Type B pancreatic cell (in vitro differentiated cells): Measurements from ENCODE around the gene MED27. TPM values are rescaled to one million over a fixed set of nuclear protein-coding genes. Genes with fewer than 3 reads are reported as not detected.

Experiments used
- DNase-seq: peaks from one replicate; pipeline ENCODE4 v3.0.0; 2021; ENCODE audit warnings: mixed read lengths; ENCODE audit not compliant: unreplicated experiment; ENCODE audit errors: extremely low spot score
- H3K27ac Mint-ChIP-seq: 2 replicates; pipeline ENCODE4 v1.8.0; 2021; ENCODE audit warnings: mild to moderate bottlenecking, mixed read lengths
- H3K27me3 Mint-ChIP-seq: 2 replicates; pipeline ENCODE4 v1.8.0; 2021; ENCODE audit warnings: mixed read lengths
- H3K36me3 Mint-ChIP-seq: 2 replicates; pipeline ENCODE4 v1.8.0; 2021; ENCODE audit warnings: mixed read lengths
- H3K4me1 Mint-ChIP-seq: one replicate; pipeline ENCODE4 v1.8.0; 2021; ENCODE audit warnings: mixed read lengths; ENCODE audit not compliant: unreplicated experiment
- H3K4me3 Mint-ChIP-seq: 2 replicates; pipeline ENCODE4 v1.8.0; 2021; ENCODE audit warnings: mild to moderate bottlenecking, mixed read lengths
- H3K9me3 Mint-ChIP-seq: 2 replicates; pipeline ENCODE4 v1.8.0; 2021; ENCODE audit warnings: mixed read lengths
- CTCF ChIP-seq: fragments of 200-600 bp; sonication (generic); conservative IDR thresholded peaks from 2 replicates; pipeline ENCODE4 v1.5.0; 2021; ENCODE audit warnings: antibody characterized with exemption, mild to moderate bottlenecking
- total RNA-seq: library from RNA; stranded (reverse); gene quantifications from 2 replicates; pipeline ENCODE4 v1.2.1, GENCODE V29; 2021; ENCODE audit warnings: low replicate concordance

MED27 gene
- total RNA-seq, 1 donor from 2014 or later, result 21.7 TPM

- Mint-ChIP-seq H3K27me3 (no peaks in the 10 kb centered on the region), H3K4me1 (peaks cover 21% of the 10 kb centered on the region), H3K9me3 (no peaks in the 10 kb centered on the region), H3K27ac (no peak overlapping the region), H3K4me3 (no peak overlapping the region), H3K36me3 (peaks cover 11% of the 10 kb centered on the region)
- no peak for DNase-seq
- no peak for TF ChIP-seq CTCF
Observed at GRCh38 chr9:131960851-131961495, 118.7 kb downstream of the MED27 start.

- H3K27ac Mint-ChIP-seq, result no peak overlapping the region
Observed at GRCh38 chr9:131960311-131960710, 119.4 kb downstream of the MED27 start.

GRCh38 chr9:131959887-131960286 lies 119.8 kb downstream of the MED27 start:
- Mint-ChIP-seq H3K36me3 (peaks cover 11% of the 10 kb centered on the region), H3K27ac (no peak overlapping the region), H3K27me3 (no peaks in the 10 kb centered on the region), H3K4me1 (peaks cover 18% of the 10 kb centered on the region), H3K9me3 (no peaks in the 10 kb centered on the region), H3K4me3 (no peak overlapping the region)
- DNase-seq, result no peak
- no peak for TF ChIP-seq CTCF

More at GRCh38 chr9:131960311-131960710, 119.4 kb downstream of the MED27 start:
- DNase-seq, result no peak
- peaks cover 11% of the 10 kb centered on the region for H3K36me3 Mint-ChIP-seq
- no peak overlapping the region for H3K4me3 Mint-ChIP-seq
- H3K27me3 Mint-ChIP-seq, result no peaks in the 10 kb centered on the region
- H3K4me1 Mint-ChIP-seq, result peaks cover 21% of the 10 kb centered on the region
- no peaks in the 10 kb centered on the region for H3K9me3 Mint-ChIP-seq
- no peak for TF ChIP-seq CTCF

- no peak overlapping the region for H3K4me3 Mint-ChIP-seq
- DNase-seq, result no peak
Observed at GRCh38 chr9:131959056-131959455, 120.6 kb downstream of the MED27 start.

GRCh38 chr9:131954299-131954698 lies 125.4 kb downstream of the MED27 start:
- Mint-ChIP-seq H3K9me3 (no peaks in the 10 kb centered on the region), H3K4me1 (peaks cover 6% of the 10 kb centered on the region), H3K36me3 (peaks cover 4% of the 10 kb centered on the region), H3K4me3 (no peak overlapping the region), H3K27me3 (no peaks in the 10 kb centered on the region), H3K27ac (no peak overlapping the region)
- no peak for DNase-seq
- peak; percentile 27 for TF ChIP-seq CTCF

More at GRCh38 chr9:131959056-131959455, 120.6 kb downstream of the MED27 start:
- peaks cover 18% of the 10 kb centered on the region for H3K4me1 Mint-ChIP-seq
- H3K27me3 Mint-ChIP-seq, result no peaks in the 10 kb centered on the region
- TF ChIP-seq CTCF, result no peak
- H3K27ac Mint-ChIP-seq, result no peak overlapping the region
- H3K9me3 Mint-ChIP-seq, result no peaks in the 10 kb centered on the region
- H3K36me3 Mint-ChIP-seq, result peaks cover 9% of the 10 kb centered on the region
